GM12878 (cell line): ENCODE measurements around the gene STRA8. TPM values are rescaled to one million over a fixed set of nuclear protein-coding genes. Genes with fewer than 3 reads are reported as not detected.

Experiments used
- ATAC-seq: fragments of 200-7000 bp; cut with Tn5 transposase; 3 replicates; pipeline ENCODE4 v1.9.1; 2020; ENCODE audit warnings: mild to moderate bottlenecking, moderate library complexity
- BruUV-seq: library from RNA; stranded (reverse); fragments of 400-500 nt; replicated peaks from 2 replicates; lab custom pipeline; 2021; lab: Mats Ljungman, UMichigan
- CTCF ChIA-PET: fragments of 300-600 bp; sonication (Branson Sonifier 250); formaldehyde crosslinking; extraction: SDS; loops from one replicate; lab custom pipeline; 2021; ENCODE audit warnings: inconsistent platforms; lab: Yijun Ruan, JAX
- POLR2A ChIA-PET: fragments of 350-600 bp; formaldehyde crosslinking; extraction: SDS; loops from one replicate; lab custom pipeline; 2021; ENCODE audit warnings: inconsistent platforms; lab: Charles Lee
- RAD21 ChIA-PET: fragments of 300-600 bp; sonication (Branson Sonifier 250); formaldehyde crosslinking; loops from one replicate; lab custom pipeline; 2023; ENCODE audit warnings: antibody characterized with exemption; ENCODE audit not compliant: unreplicated experiment; lab: Charles Lee
- SMC1A ChIA-PET: fragments of 300-600 bp; sonication (Branson Sonifier 250); formaldehyde crosslinking; loops from one replicate; lab custom pipeline; 2023; ENCODE audit not compliant: unreplicated experiment, uncharacterized antibody; lab: Charles Lee
- DNase-seq: peaks from one replicate; pipeline ENCODE4 v3.0.0-alpha.2; 2011; ENCODE audit warnings: low read depth, low spot score
- FAIRE-seq: peaks from 3 replicates; lab custom pipeline; 2011; peaks lifted over from hg19 to GRCh38; lab: Jason Lieb, UNC
- H2AFZ ChIP-seq: 2 replicates; pipeline ENCODE4 v1.6.0; 2011; ENCODE audit warnings: low read depth, low read length, control low read depth; ENCODE audit not compliant: control insufficient read depth
- H3K27ac ChIP-seq: 2 replicates; pipeline ENCODE4 v1.5.1; 2011; ENCODE audit warnings: control low read depth; ENCODE audit not compliant: control insufficient read depth, insufficient read depth
- H3K27me3 ChIP-seq, 2 experiments: replicated peaks in 1 of 2; 2 replicates each; pipeline versions ENCODE4 v1.6.0 to v1.6.1; 2011; ENCODE audit warnings: low read length in 1 of 2; ENCODE audit not compliant: control insufficient read depth in 2 of 2, insufficient read depth in 2 of 2
- H3K36me3 ChIP-seq, 2 experiments: 2 replicates each; pipeline ENCODE4 v1.5.1; 2011; ENCODE audit warnings: low read length in 1 of 2; ENCODE audit not compliant: control insufficient read depth in 2 of 2, insufficient read depth in 2 of 2
- H3K4me1 ChIP-seq: 2 replicates; pipeline ENCODE4 v1.6.1; 2011; ENCODE audit warnings: mild to moderate bottlenecking, low read length, moderate library complexity, mixed read lengths; ENCODE audit not compliant: control insufficient read depth, insufficient read depth
- H3K4me2 ChIP-seq: 2 replicates; pipeline ENCODE4 v1.6.0; 2011; ENCODE audit warnings: control low read depth; ENCODE audit not compliant: control insufficient read depth, insufficient read depth
- H3K4me3 ChIP-seq: fragments of 200-600 bp; sonication (generic); 2 replicates; pipeline ENCODE4 v1.5.1; 2016
- H3K79me2 ChIP-seq: 2 replicates; pipeline ENCODE4 v1.6.0; 2011; ENCODE audit warnings: low read length; ENCODE audit not compliant: control insufficient read depth, insufficient read depth
- H3K9ac ChIP-seq: 2 replicates; pipeline ENCODE4 v1.8.0; 2011; ENCODE audit warnings: low read length, control low read depth, mixed read lengths; ENCODE audit not compliant: control insufficient read depth, insufficient read depth
- H3K9me3 ChIP-seq: replicated peaks from 3 replicates; pipeline ENCODE4 v1.5.1; 2011; ENCODE audit warnings: mild to moderate bottlenecking, low read length; ENCODE audit not compliant: control insufficient read depth, insufficient read depth
- H4K20me1 ChIP-seq: 2 replicates; pipeline ENCODE4 v1.6.0; 2011; ENCODE audit not compliant: control insufficient read depth, insufficient read depth
- CREB1 ChIP-seq: IDR thresholded peaks from 2 replicates; pipeline ENCODE4 v1.6.1; 2012; ENCODE audit warnings: low read depth, mild to moderate bottlenecking, inconsistent platforms
- CREM ChIP-seq: IDR thresholded peaks from 2 replicates; pipeline ENCODE4 v1.6.1; 2014; ENCODE audit warnings: antibody characterized with exemption, low read depth
- MTA3 ChIP-seq: IDR thresholded peaks from 2 replicates; pipeline ENCODE4 v1.6.1; 2012; ENCODE audit warnings: low read length, inconsistent platforms, borderline replicate concordance
- NFXL1 ChIP-seq: fragments of 450-650 bp; IDR thresholded peaks from 2 replicates; pipeline ENCODE4 v1.6.1; 2017; ENCODE audit warnings: antibody characterized with exemption, mild to moderate bottlenecking, borderline replicate concordance
- NFYA ChIP-seq: IDR thresholded peaks from 2 replicates; pipeline ENCODE4 v1.6.1; 2011; ENCODE audit warnings: low read depth, mild to moderate bottlenecking, low read length, improper control_type of control experiment, borderline replicate concordance
- NR2C1 ChIP-seq: fragments of 450-650 bp; IDR thresholded peaks from 2 replicates; pipeline ENCODE4 v1.6.1; 2017; ENCODE audit warnings: antibody characterized with exemption, mild to moderate bottlenecking, moderate library complexity
- NR2C2 ChIP-seq: IDR thresholded peaks from 2 replicates; pipeline ENCODE4 v1.6.1; 2011; ENCODE audit warnings: borderline replicate concordance, low read depth; ENCODE audit not compliant: control insufficient read depth, insufficient read length
- WRNIP1 ChIP-seq: IDR thresholded peaks from 2 replicates; pipeline ENCODE4 v1.6.1; 2011; ENCODE audit warnings: low read depth, low read length, improper control_type of control experiment, borderline replicate concordance
- ZNF24 ChIP-seq: fragments of 450-650 bp; IDR thresholded peaks from 2 replicates; pipeline ENCODE4 v1.6.1; 2017; ENCODE audit warnings: antibody characterized with exemption, mild to moderate bottlenecking
- ZNF274 ChIP-seq: IDR thresholded peaks from one replicate; pipeline ENCODE4 v1.8.0; 2011; ENCODE audit not compliant: insufficient read length, insufficient read depth
- WGBS: methylation state at CpG from one replicate; pipeline ENCODE4 v1.1.6; 2016; ENCODE audit warnings: low lambda C conversion rate; ENCODE audit not compliant: insufficient replicate concordance, insufficient coverage; ENCODE audit errors: missing lambda C conversion rate; 5-methylcytosine and 5-hydroxymethylcytosine counted together
- in situ Hi-C: fragments of 300-500 bp; cut with MboI; formaldehyde crosslinking; loops from 9 replicates; pipeline ENCODE4 v1.14.3; 2018; ENCODE audit warnings: mixed read lengths
- intact Hi-C: fragments of 100-400 bp; cut with micrococcal nuclease; formaldehyde crosslinking; loops from one replicate; pipeline ENCODE4 v1.14.2; 2022; ENCODE audit not compliant: unreplicated experiment
- polyA plus RNA-seq, 11 experiments: library from polyadenylated mRNA; depleted of rRNA in 4 of 11; unstranded in 6 of 11; stranded (reverse) in 5 of 11; fragments of >200 nt; fragmentation: Nextera tagmentation in 4 of 11; fragmentation: Illumina TruSeq in 1 of 11; extraction: Ambion mirVana in 4 of 11; extraction: Trizol in 1 of 11; gene quantifications; 1 replicate in 1 of 11; 2 replicates in 10 of 11; pipeline versions ENCODE4 v1.2.1 to v1.2.3, GENCODE V29; 2011 to 2016; ENCODE audit warnings: inconsistent platforms in 2 of 11, missing spikeins in 2 of 11, low read depth in 1 of 11
- total RNA-seq, 4 experiments: library from RNA; depleted of rRNA in 3 of 4; stranded (reverse); fragments of >200 nt in 3 of 4; fragmentation: Illumina TruSeq in 1 of 4; extraction: Trizol in 1 of 4; gene quantifications; 2 replicates each; pipeline versions ENCODE4 v1.2.1 to v1.2.3, GENCODE V29; 2013 to 2021
- TF ChIP-seq, protein P1 (sequence below): fragments of 450-650 bp; IDR thresholded peaks from 2 replicates; pipeline ENCODE4 v1.6.1; 2017; ENCODE audit warnings: borderline replicate concordance
- TF ChIP-seq, protein P2 (sequence below): fragments of 450-650 bp; conservative IDR thresholded peaks from 2 replicates; pipeline ENCODE4 v1.6.1; 2017; ENCODE audit warnings: mild to moderate bottlenecking, moderate library complexity
- TF ChIP-seq, protein P3 (sequence below): fragments of 450-650 bp; IDR thresholded peaks from 2 replicates; pipeline ENCODE4 v1.6.1; 2014; ENCODE audit warnings: mild to moderate bottlenecking

STRA8 gene
- total and polyA plus RNA-seq, 10 of the 15 experiments (the other 5 are each of a cell fraction or from before 2014, with no cell fraction given) = 0.15 TPM; not detected in 9

- TF ChIP-seq, protein P1, sequence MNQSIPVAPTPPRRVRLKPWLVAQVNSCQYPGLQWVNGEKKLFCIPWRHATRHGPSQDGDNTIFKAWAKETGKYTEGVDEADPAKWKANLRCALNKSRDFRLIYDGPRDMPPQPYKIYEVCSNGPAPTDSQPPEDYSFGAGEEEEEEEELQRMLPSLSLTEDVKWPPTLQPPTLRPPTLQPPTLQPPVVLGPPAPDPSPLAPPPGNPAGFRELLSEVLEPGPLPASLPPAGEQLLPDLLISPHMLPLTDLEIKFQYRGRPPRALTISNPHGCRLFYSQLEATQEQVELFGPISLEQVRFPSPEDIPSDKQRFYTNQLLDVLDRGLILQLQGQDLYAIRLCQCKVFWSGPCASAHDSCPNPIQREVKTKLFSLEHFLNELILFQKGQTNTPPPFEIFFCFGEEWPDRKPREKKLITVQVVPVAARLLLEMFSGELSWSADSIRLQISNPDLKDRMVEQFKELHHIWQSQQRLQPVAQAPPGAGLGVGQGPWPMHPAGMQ = no peak
- TF ChIP-seq MTA3 = no peak
Measured at GRCh38 chr7:135281363-135281949, 47.8 kb downstream of the STRA8 start (continued).

- WGBS = 46% methylated on average over 10 of the region's 10 CpGs
- Histone ChIP-seq H3K27me3 (no peaks in the 10 kb centered on the region), H2AFZ (no peak overlapping the region), H3K9me3 (no peaks in the 10 kb centered on the region; the same call in 2 of the 3 replicates), H3K36me3 (no peaks in the 10 kb centered on the region), H3K79me2 (no peaks in the 10 kb centered on the region), H4K20me1 (no peaks in the 10 kb centered on the region), H3K4me1 (no peaks in the 10 kb centered on the region), H3K4me2 (no peak overlapping the region), H3K27ac (no peak overlapping the region), H3K4me3 (no peak overlapping the region), H3K9ac (no peak overlapping the region)
- TF ChIP-seq NR2C2 (no peak), WRNIP1 (no peak), ZNF24 (no peak), ZNF274 (no peak), CREM (no peak), CREB1 (no peak), NFYA (no peak), NFXL1 (no peak), NR2C1 (no peak)
- TF ChIP-seq, protein P2, sequence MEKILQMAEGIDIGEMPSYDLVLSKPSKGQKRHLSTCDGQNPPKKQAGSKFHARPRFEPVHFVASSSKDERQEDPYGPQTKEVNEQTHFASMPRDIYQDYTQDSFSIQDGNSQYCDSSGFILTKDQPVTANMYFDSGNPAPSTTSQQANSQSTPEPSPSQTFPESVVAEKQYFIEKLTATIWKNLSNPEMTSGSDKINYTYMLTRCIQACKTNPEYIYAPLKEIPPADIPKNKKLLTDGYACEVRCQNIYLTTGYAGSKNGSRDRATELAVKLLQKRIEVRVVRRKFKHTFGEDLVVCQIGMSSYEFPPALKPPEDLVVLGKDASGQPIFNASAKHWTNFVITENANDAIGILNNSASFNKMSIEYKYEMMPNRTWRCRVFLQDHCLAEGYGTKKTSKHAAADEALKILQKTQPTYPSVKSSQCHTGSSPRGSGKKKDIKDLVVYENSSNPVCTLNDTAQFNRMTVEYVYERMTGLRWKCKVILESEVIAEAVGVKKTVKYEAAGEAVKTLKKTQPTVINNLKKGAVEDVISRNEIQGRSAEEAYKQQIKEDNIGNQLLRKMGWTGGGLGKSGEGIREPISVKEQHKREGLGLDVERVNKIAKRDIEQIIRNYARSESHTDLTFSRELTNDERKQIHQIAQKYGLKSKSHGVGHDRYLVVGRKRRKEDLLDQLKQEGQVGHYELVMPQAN = no peak
- TF ChIP-seq, protein P3, sequence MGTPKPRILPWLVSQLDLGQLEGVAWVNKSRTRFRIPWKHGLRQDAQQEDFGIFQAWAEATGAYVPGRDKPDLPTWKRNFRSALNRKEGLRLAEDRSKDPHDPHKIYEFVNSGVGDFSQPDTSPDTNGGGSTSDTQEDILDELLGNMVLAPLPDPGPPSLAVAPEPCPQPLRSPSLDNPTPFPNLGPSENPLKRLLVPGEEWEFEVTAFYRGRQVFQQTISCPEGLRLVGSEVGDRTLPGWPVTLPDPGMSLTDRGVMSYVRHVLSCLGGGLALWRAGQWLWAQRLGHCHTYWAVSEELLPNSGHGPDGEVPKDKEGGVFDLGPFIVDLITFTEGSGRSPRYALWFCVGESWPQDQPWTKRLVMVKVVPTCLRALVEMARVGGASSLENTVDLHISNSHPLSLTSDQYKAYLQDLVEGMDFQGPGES = no peak
- intact Hi-C loops (no loop called here), in situ Hi-C loops (no loop called here)
- SMC1A ChIA-PET = interaction anchor here (0.9 to 3.9 kb wide), 4 partner anchors 8 to 361 kb away, joined by 3 to 33 read pairs (median 4); no protein-coding TSS in a partner anchor
- BruUV-seq = no TSS peak
- CTCF ChIA-PET = interaction anchor here (0.6 to 7.4 kb wide), 11 partner anchors 8 to 362 kb away, joined by 3 to 123 read pairs (median 4); no protein-coding TSS in a partner anchor
- POLR2A ChIA-PET = no interaction called here
- FAIRE-seq = no peak
- no peak for ATAC-seq
- RAD21 ChIA-PET = interaction anchor here (1.0 to 1.4 kb wide), 2 partner anchors 8 to 53 kb away, joined by 4 to 5 read pairs; no protein-coding TSS in a partner anchor
- DNase-seq = no peak
Measured at GRCh38 chr7:135282561-135283254, 49.1 kb downstream of the STRA8 start.
